ENCODE data around the gene ATP6V1C2. TPM values are rescaled to one million over a fixed set of nuclear protein-coding genes. Genes with fewer than 3 reads are reported as not detected.

The ATP6V1C2 gene
- total and polyA plus RNA-seq, 3 donors from 2014 or later: 3.6 to 6.2 (median 5.9) TPM

- Histone ChIP-seq H3K36me3 (ENCODE audit: low read depth, missing control alignments) (no peaks in the 10 kb centered on the region), H3K27me3 (no peaks in the 10 kb centered on the region), H3K9me3 (no peaks in the 10 kb centered on the region), H3K27ac (no peak overlapping the region), H3K4me3 (no peak overlapping the region), H3K4me1 (no peaks in the 10 kb centered on the region)
- 83 to 86% methylated on average over 5 of the region's 5 CpGs for WGBS, 2 donors
- TF ChIP-seq POLR2A (IDR thresholded peaks at IDR 0.05) (no peak), CTCF (IDR thresholded peaks at IDR 0.05) (no peak)
- DNase-seq: no peak
- intact Hi-C loops (cut with DNase I; ENCODE audit: low total_unique reads): no loop called here
Measured at GRCh38 chr2:10752236-10752635, 30.8 kb downstream of the ATP6V1C2 start.

- 78 to 81% methylated on average over 7 of the region's 7 CpGs for WGBS, 2 donors
- Histone ChIP-seq H3K9me3 (no peaks in the 10 kb centered on the region), H3K36me3 (ENCODE audit: low read depth, missing control alignments) (no peaks in the 10 kb centered on the region), H3K27ac (no peak overlapping the region), H3K27me3 (no peaks in the 10 kb centered on the region), H3K4me1 (no peaks in the 10 kb centered on the region), H3K4me3 (no peak overlapping the region)
- DNase-seq: no peak
- intact Hi-C loops (cut with DNase I; ENCODE audit: low total_unique reads): no loop called here
- TF ChIP-seq CTCF (IDR thresholded peaks at IDR 0.05) (no peak), POLR2A (IDR thresholded peaks at IDR 0.05) (no peak)
Measured at GRCh38 chr2:10753156-10753555, 31.7 kb downstream of the ATP6V1C2 start.

- no peaks in the 10 kb centered on the region for H3K27me3 ChIP-seq
- no peaks in the 10 kb centered on the region for H3K36me3 ChIP-seq (ENCODE audit: low read depth, missing control alignments)
- no peak overlapping the region for H3K27ac ChIP-seq
- no peak for DNase-seq
- TF ChIP-seq POLR2A (IDR thresholded peaks at IDR 0.05) (no peak), CTCF (IDR thresholded peaks at IDR 0.05) (no peak)
- no peaks in the 10 kb centered on the region for H3K4me1 ChIP-seq
- H3K9me3 ChIP-seq: no peaks in the 10 kb centered on the region
- WGBS, 2 donors: 89 to 95% methylated on average over 8 of the region's 8 CpGs
- intact Hi-C loops (cut with DNase I; ENCODE audit: low total_unique reads): no loop called here
- no peak overlapping the region for H3K4me3 ChIP-seq
Measured at GRCh38 chr2:10753876-10754275, 32.4 kb downstream of the ATP6V1C2 start.

- WGBS, 2 donors: 56 to 71% methylated on average over 7 of the region's 7 CpGs
- intact Hi-C loops (cut with DNase I; ENCODE audit: low total_unique reads): no loop called here
- TF ChIP-seq CTCF (IDR thresholded peaks at IDR 0.05) (no peak), POLR2A (IDR thresholded peaks at IDR 0.05) (no peak)
- DNase-seq: no peak
- Histone ChIP-seq H3K36me3 (ENCODE audit: low read depth, missing control alignments) (no peaks in the 10 kb centered on the region), H3K4me3 (no peak overlapping the region), H3K27ac (no peak overlapping the region), H3K27me3 (no peaks in the 10 kb centered on the region), H3K4me1 (no peaks in the 10 kb centered on the region), H3K9me3 (no peaks in the 10 kb centered on the region)
Measured at GRCh38 chr2:10755621-10756020, 34.2 kb downstream of the ATP6V1C2 start.

GRCh38 chr2:10757814-10758286 is 36.4 kb downstream of the ATP6V1C2 start:
- Histone ChIP-seq H3K27ac (no peak overlapping the region), H3K27me3 (no peaks in the 10 kb centered on the region), H3K36me3 (ENCODE audit: low read depth, missing control alignments) (no peaks in the 10 kb centered on the region), H3K4me1 (no peaks in the 10 kb centered on the region), H3K9me3 (no peaks in the 10 kb centered on the region), H3K4me3 (no peak overlapping the region)
- DNase-seq: no peak
- TF ChIP-seq POLR2A (IDR thresholded peaks at IDR 0.05) (no peak), CTCF (IDR thresholded peaks at IDR 0.05) (no peak)
- WGBS, 2 donors: 83 to 84% methylated on average over 6 of the region's 6 CpGs
- intact Hi-C loops (cut with DNase I; ENCODE audit: low total_unique reads): no loop called here
